ENCODE results near the gene BRD1. TPM values are rescaled to one million over a fixed set of nuclear protein-coding genes. Genes with fewer than 3 reads are reported as not detected.
A peak's percentile ranks its signal among the peaks of the same experiment; 100 is the strongest.

The BRD1 gene
- total and polyA plus RNA-seq, 3 donors from 2014 or later, result 113 to 122 (median 114) TPM

GRCh38 chr22:49866134-49866533 lies 38.5 kb upstream of the BRD1 start:
- Histone ChIP-seq H3K9me3 (no peaks in the 10 kb centered on the region), H3K36me3 (ENCODE audit: low read depth, missing control alignments) (no peaks in the 10 kb centered on the region), H3K4me3 (no peak overlapping the region), H3K27me3 (no peaks in the 10 kb centered on the region), H3K4me1 (no peaks in the 10 kb centered on the region), H3K27ac (no peak overlapping the region)
- intact Hi-C loops (cut with DNase I; ENCODE audit: low total_unique reads), result no loop called here
- TF ChIP-seq CTCF (IDR thresholded peaks at IDR 0.05) (no peak), POLR2A (IDR thresholded peaks at IDR 0.05) (no peak)
- 44 to 70% methylated on average over 2 of the region's 2 CpGs for WGBS, 2 donors
- DNase-seq, result no peak

- H3K4me3 ChIP-seq, result no peak overlapping the region
- WGBS, 2 donors, result 87 to 89% methylated on average over 17 of the region's 17 CpGs
- H3K27ac ChIP-seq, result no peak overlapping the region
- intact Hi-C loops (cut with DNase I; ENCODE audit: low total_unique reads), result no loop called here
- no peaks in the 10 kb centered on the region for H3K27me3 ChIP-seq
- H3K4me1 ChIP-seq, result no peaks in the 10 kb centered on the region
- H3K9me3 ChIP-seq, result no peaks in the 10 kb centered on the region
- DNase-seq, result no peak
- TF ChIP-seq CTCF (IDR thresholded peaks at IDR 0.05), result no peak
- TF ChIP-seq POLR2A (IDR thresholded peaks at IDR 0.05), result no peak
- no peaks in the 10 kb centered on the region for H3K36me3 ChIP-seq (ENCODE audit: low read depth, missing control alignments)
These were observed 37.5 kb upstream of the BRD1 start for GRCh38 chr22:49865156-49865555.

- Histone ChIP-seq H3K4me3 (no peak overlapping the region), H3K36me3 (ENCODE audit: low read depth, missing control alignments) (no peaks in the 10 kb centered on the region), H3K4me1 (no peaks in the 10 kb centered on the region), H3K9me3 (no peaks in the 10 kb centered on the region), H3K27me3 (no peaks in the 10 kb centered on the region), H3K27ac (no peak overlapping the region)
- no peak for DNase-seq
- WGBS, 2 donors, result 56 to 85% methylated on average over 6 to 7 of the region's 7 CpGs
- intact Hi-C loops (cut with DNase I; ENCODE audit: low total_unique reads), result no loop called here
- TF ChIP-seq POLR2A (IDR thresholded peaks at IDR 0.05) (no peak), CTCF (IDR thresholded peaks at IDR 0.05) (no peak)
These were observed 36.3 kb upstream of the BRD1 start for GRCh38 chr22:49863931-49864330.

GRCh38 chr22:49862496-49862776 lies 34.8 kb upstream of the BRD1 start:
- 77 to 79% methylated on average over 5 of the region's 5 CpGs for WGBS, 2 donors
- DNase-seq, result peak; percentile 45
- intact Hi-C loops (cut with DNase I; ENCODE audit: low total_unique reads), result no loop called here

More at GRCh38 chr22:49862496-49862776, 34.8 kb upstream of the BRD1 start:
- Histone ChIP-seq H3K4me3 (no peak overlapping the region), H3K4me1 (no peaks in the 10 kb centered on the region), H3K36me3 (ENCODE audit: low read depth, missing control alignments) (no peaks in the 10 kb centered on the region), H3K27ac (no peak overlapping the region), H3K9me3 (no peaks in the 10 kb centered on the region), H3K27me3 (no peaks in the 10 kb centered on the region)
- TF ChIP-seq CTCF (IDR thresholded peaks at IDR 0.05) (no peak), POLR2A (IDR thresholded peaks at IDR 0.05) (no peak)
